GM23338 (cell line): ENCODE measurements around the gene PSMA7. TPM values are rescaled to one million over a fixed set of nuclear protein-coding genes. Genes with fewer than 3 reads are reported as not detected.

ENCODE experiments used
- EZH2phosphoT487 ChIP-seq: fragments of 200-600 bp; sonication (generic); IDR thresholded peaks from one replicate; pipeline ENCODE4 v1.8.1; 2018; ENCODE audit warnings: antibody characterized with exemption; ENCODE audit not compliant: unreplicated experiment
- JUNB ChIP-seq: IDR thresholded peaks from one replicate; pipeline ENCODE4 v1.6.1; 2016; ENCODE audit warnings: antibody characterized with exemption; ENCODE audit not compliant: unreplicated experiment
- REST ChIP-seq: IDR thresholded peaks from one replicate; pipeline ENCODE4 v1.6.1; 2018; ENCODE audit warnings: antibody characterized with exemption; ENCODE audit not compliant: unreplicated experiment
- ZNF331 ChIP-seq: fragments of 250-450 bp; sonication (Bioruptor Pico); IDR thresholded peaks from 2 replicates; pipeline ENCODE4 v1.5.0; 2020; ENCODE audit warnings: low read depth, mild to moderate bottlenecking, moderate library complexity
- ZNF462 ChIP-seq: fragments of 250-450 bp; sonication (Bioruptor Pico); IDR thresholded peaks from 2 replicates; pipeline ENCODE4 v1.5.0; 2020; ENCODE audit warnings: mild to moderate bottlenecking, moderate library complexity
- polyA plus RNA-seq: library from polyadenylated mRNA; unstranded; fragments of >200 nt; fragmentation: Nextera tagmentation; extraction: Ambion mirVana; gene quantifications from 2 replicates; pipeline ENCODE4 v1.2.1, GENCODE V29; 2016
- total RNA-seq: library from RNA; depleted of rRNA; stranded (reverse); fragments of >200 nt; shearing (Covaris generic); gene quantifications from 2 replicates; pipeline ENCODE4 v1.2.3, GENCODE V29; 2014

The PSMA7 gene
- total and polyA plus RNA-seq, 2 experiments from 2014 or later, result 357 to 628 TPM

GRCh38 chr20:62088258-62089127 lies 54.7 kb downstream of the PSMA7 start (continued):
- no peak for TF ChIP-seq ZNF462 (CRISPR knock-in tag)
- no peak for TF ChIP-seq REST
- no peak for TF ChIP-seq EZH2phosphoT487
- TF ChIP-seq ZNF331 (CRISPR knock-in tag), result no peak
- no peak for TF ChIP-seq JUNB
